ENCODE data around the gene MFSD12.

The MFSD12 gene

GRCh38 chr19:3548606-3549005, 8.8 kb downstream of the MFSD12 start:
- no peak for TF ChIP-seq CTCF (IDR thresholded peaks at IDR 0.05; ENCODE audit: low read depth, low read length, missing control alignments)
- no peak for DNase-seq (ENCODE audit: low read depth)
- H3K4me3 ChIP-seq (ENCODE audit: low read depth, low read length) = no peak overlapping the region
- in situ Hi-C loops (cut with HindIII; ENCODE audit: low sequenced_read_pairs) = no loop called here

- no peak overlapping the region for H3K4me3 ChIP-seq (ENCODE audit: low read depth, low read length)
- in situ Hi-C loops (cut with HindIII; ENCODE audit: low sequenced_read_pairs) = no loop called here
- DNase-seq (ENCODE audit: low read depth) = no peak
- TF ChIP-seq CTCF (IDR thresholded peaks at IDR 0.05; ENCODE audit: low read depth, low read length, missing control alignments) = no peak
These were observed 9.6 kb downstream of the MFSD12 start for GRCh38 chr19:3547767-3548282.

GRCh38 chr19:3547301-3547731, 10.1 kb downstream of the MFSD12 start:
- in situ Hi-C loops (cut with HindIII; ENCODE audit: low sequenced_read_pairs) = no loop called here
- no peak for DNase-seq (ENCODE audit: low read depth)
- TF ChIP-seq CTCF (IDR thresholded peaks at IDR 0.05; ENCODE audit: low read depth, low read length, missing control alignments) = peak; percentile 55
- no peak overlapping the region for H3K4me3 ChIP-seq (ENCODE audit: low read depth, low read length)

- no peak for TF ChIP-seq CTCF (IDR thresholded peaks at IDR 0.05; ENCODE audit: low read depth, low read length, missing control alignments)
- no peak for DNase-seq (ENCODE audit: low read depth)
- H3K4me3 ChIP-seq (ENCODE audit: low read depth, low read length) = no peak overlapping the region
- in situ Hi-C loops (cut with HindIII; ENCODE audit: low sequenced_read_pairs) = no loop called here
These were observed 11.3 kb downstream of the MFSD12 start for GRCh38 chr19:3546119-3546518.

- H3K4me3 ChIP-seq (ENCODE audit: low read depth, low read length) = no peak overlapping the region
- no peak for TF ChIP-seq CTCF (IDR thresholded peaks at IDR 0.05; ENCODE audit: low read depth, low read length, missing control alignments)
- in situ Hi-C loops (cut with HindIII; ENCODE audit: low sequenced_read_pairs) = no loop called here
These were observed 11.7 kb downstream of the MFSD12 start for GRCh38 chr19:3545669-3546034.

GRCh38 chr19:3544742-3545668, 12.4 kb downstream of the MFSD12 start:
- peak; percentile 94 for TF ChIP-seq CTCF (IDR thresholded peaks at IDR 0.05; ENCODE audit: low read depth, low read length, missing control alignments)
- H3K4me3 ChIP-seq (ENCODE audit: low read depth, low read length) = no peak overlapping the region
- DNase-seq (ENCODE audit: low read depth) = no peak
- in situ Hi-C loops (cut with HindIII; ENCODE audit: low sequenced_read_pairs) = no loop called here

More at GRCh38 chr19:3545669-3546034, 11.7 kb downstream of the MFSD12 start:
- DNase-seq (ENCODE audit: low read depth) = no peak

All from astrocyte of the cerebellum (primary cell).